C4-2B (cell line): ENCODE results near the gene GPR107.
A peak's percentile ranks its signal among the peaks of the same experiment; 100 is the strongest.

Source experiments
- H3K27ac ChIP-seq: fragments of 450-650 bp; 2 replicates; pipeline ENCODE4 v1.5.1; 2017
- CTCF ChIP-seq: fragments of 450-650 bp; conservative IDR thresholded peaks from 2 replicates; pipeline ENCODE4 v1.5.1; 2017; ENCODE audit warnings: mild to moderate bottlenecking
- ZFX ChIP-seq: fragments of 450-650 bp; IDR thresholded peaks from 2 replicates; pipeline ENCODE4 v1.6.1; 2017

Gene GPR107

DNA sequence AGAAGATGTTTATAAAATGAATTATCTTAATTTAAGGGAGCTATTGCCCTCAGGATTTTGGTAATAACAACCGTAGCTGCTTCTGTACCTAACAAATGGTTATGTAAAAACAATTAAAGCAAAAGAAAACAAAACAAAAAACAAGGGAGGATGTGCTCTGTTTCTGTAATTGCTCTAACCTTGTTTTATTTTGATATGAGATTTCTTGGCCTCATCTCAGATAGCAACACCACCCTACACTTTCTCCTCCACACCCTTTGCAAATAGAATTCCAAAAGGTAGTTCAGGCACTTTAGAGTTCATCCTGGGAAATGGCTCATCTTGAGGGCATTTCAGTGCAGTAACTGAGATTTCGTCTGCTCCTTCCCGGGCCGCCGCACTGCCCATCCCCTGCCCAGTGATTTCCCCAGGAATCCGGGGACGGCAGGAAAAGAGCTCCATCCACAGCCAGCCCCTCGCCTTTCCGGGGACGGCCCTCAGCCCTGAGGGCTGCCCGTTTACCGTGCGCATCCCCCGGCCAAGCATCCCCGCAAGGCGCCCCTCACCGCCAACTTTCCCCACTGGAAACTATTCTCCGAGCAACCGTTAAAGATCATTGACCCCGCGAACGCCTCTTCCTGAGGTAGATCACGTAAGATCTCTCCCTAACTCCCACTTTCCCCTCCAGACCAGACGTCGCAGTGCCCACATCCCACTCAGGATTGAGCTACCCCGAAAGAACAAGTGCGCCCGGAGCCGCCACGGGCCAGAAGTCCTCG lies 11.9 kb upstream of the GPR107 start:
- peak overlapping the region; percentile 95 for H3K27ac ChIP-seq
- TF ChIP-seq ZFX (no peak), CTCF (no peak)

- peak overlapping the region; percentile 95 for H3K27ac ChIP-seq
- no peak for TF ChIP-seq CTCF
- peak; percentile 91 for TF ChIP-seq ZFX
These were observed 11.3 kb upstream of the GPR107 start for GRCh38 chr9:130042406-130042884.

DNA sequence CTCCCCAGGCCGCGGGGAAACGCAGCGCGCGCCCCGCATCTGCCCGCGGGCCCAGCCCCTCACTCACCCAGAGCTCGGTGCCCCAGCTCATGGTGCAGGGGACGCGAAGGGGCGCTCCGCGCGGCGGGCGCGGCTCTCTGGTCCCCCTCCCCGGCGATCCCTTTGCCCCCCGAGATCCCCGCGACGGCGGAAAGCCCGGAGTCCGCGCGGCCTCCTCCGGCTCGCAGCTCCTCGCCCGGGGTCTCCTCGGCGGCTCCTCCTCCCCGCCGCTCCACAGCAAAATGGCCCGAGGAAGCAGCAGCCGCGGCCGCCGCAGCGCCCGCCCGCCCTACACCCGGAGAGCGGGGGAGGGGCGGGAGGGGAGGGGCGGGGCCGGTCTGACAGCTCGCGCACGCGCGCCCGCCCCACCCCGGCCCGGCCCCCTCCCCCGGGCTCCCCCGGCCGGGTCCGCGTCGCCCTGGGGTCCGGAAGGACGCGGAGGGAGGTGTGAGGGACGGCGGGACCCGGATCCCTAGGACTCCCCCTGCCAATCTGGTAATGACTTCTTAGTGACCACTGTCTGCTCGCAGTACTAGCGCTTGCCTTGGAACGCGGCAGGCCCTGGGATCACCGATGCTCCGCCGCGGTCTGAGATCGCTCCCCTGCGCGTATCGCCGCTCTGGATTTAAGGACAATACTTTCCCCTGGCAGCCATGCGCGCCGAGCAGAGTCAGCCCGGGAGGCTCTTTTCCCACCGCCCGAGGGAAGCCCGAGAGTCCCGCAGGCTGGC lies 10.6 kb upstream of the GPR107 start, which contains the start of gene FNBP1:
Gene FNBP1, minus strand, starts transcription at position 305 of the 769 bp plus-strand sequence. Its CDS starts 214 bp downstream, at position 91.
- H3K27ac ChIP-seq: peak within 1 kb of the TSS; percentile 95
- TF ChIP-seq CTCF (no peak; the same call in 1 of the 2 replicates), ZFX (peak; percentile 84)

DNA sequence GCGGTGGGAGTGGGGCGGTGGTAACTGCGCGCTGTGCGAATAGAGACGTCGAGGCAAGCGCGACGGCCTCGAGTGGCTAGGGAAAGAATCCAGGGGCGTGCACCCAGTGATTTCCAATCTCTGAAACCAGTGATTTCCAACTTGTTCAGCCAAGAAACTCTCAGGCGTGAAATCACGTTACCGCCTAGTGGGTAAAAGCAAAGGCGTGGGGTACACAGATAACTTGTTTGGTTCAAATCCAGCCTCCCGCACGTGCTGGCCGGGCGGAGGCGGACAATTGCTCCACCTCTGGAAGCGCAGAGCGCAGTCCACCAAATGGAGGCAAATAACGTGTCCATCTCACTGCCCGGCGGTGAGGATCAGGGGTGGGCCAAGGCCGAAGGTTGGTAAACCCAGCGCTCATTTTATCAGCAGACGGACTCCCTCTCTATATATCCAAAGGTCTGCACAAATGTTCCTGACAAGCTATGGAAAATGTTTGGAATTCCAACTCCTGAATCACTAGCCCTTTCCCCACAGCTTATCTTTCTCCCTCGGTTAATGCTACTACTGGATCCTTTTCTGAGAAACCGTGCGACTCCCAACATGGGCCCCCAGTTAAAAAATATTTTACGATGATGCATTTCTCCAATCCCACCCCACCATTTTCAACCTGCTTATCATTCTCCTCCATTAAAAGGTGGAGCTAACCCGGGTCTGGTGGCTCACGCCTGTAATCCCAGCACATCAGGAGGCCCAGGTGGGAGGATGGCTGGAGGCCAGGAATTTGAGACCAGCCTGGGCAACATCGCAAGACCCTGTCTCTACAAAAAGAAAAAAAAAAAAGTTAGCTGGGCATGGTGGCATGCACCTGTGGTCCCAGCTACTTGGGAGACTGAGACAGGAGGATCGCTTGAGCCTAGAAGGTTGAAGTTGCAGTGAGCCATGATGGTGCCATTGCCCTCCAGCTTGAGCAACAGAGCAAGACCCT lies 9.8 kb upstream of the GPR107 start:
- peak overlapping the region; percentile 95 for H3K27ac ChIP-seq
- TF ChIP-seq CTCF (no peak), ZFX (no peak)

DNA sequence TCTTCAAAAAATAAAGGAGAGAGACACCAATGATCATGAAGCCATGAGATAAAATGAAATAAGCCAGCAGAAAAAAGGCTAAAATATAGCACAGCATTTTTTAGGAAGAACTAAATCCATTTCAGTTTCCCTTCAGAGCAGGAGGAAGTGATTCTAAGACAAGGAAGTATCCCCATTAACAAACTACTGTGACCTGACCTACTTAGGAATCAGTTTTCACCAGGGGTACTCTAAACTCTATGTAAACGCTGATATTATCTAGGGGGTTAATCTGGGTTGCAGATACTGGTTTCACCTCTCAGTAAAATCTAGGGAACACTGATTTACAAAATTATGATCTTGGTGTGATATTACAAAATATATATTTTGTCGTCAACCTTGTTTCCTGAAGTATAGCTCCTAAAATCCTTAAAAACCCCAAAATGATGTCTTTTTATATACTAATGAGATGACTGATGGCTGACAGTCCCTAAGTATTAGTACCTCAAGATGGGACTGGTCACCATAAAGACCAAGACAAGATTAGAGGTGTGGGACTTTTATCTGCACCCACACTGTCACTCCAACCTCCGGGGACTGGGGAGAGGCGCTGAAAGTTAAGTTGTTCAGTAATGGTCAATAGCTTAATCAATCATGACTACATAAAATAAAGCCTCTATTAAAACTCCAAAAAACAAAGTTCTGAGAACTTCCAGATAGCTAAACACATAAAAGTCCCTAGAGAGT lies 7.8 kb upstream of the GPR107 start:
- H3K27ac ChIP-seq: peak overlapping the region; percentile 60
- TF ChIP-seq ZFX (no peak), CTCF (no peak)

GRCh38 chr9:130049431-130050210 lies 4.1 kb upstream of the GPR107 start:
- no peak overlapping the region for H3K27ac ChIP-seq
- TF ChIP-seq ZFX (no peak), CTCF (no peak)
